WTC11 (cell line): Measurements from ENCODE around the gene FBN2.

ENCODE experiments used
- ATF1 ChIP-seq: sonication (generic); formaldehyde crosslinking; IDR thresholded peaks from 2 replicates; pipeline ENCODE4 v1.8.1; 2023; ENCODE audit warnings: mild to moderate bottlenecking, moderate library complexity, missing genetic modification reagents
- ATF2 ChIP-seq: sonication (generic); formaldehyde crosslinking; IDR thresholded peaks from 2 replicates; pipeline ENCODE4 v1.8.1; 2022; ENCODE audit warnings: low read depth, missing genetic modification reagents, borderline replicate concordance
- CTCF ChIP-seq: fragments of 200-600 bp; IDR thresholded peaks from 2 replicates; pipeline ENCODE4 v1.8.0; 2022; ENCODE audit warnings: antibody characterized with exemption
- E2F1 ChIP-seq: sonication (generic); formaldehyde crosslinking; IDR thresholded peaks from 2 replicates; pipeline ENCODE4 v1.8.0; 2022; ENCODE audit warnings: mild to moderate bottlenecking, missing genetic modification reagents
- MAX ChIP-seq: sonication (generic); formaldehyde crosslinking; IDR thresholded peaks from 2 replicates; pipeline ENCODE4 v1.8.0; 2022; ENCODE audit warnings: mild to moderate bottlenecking, missing genetic modification reagents
- NR3C1 ChIP-seq: sonication (generic); formaldehyde crosslinking; conservative IDR thresholded peaks from 2 replicates; pipeline ENCODE4 v1.8.1; 2023; ENCODE audit warnings: low read depth, mild to moderate bottlenecking, missing genetic modification reagents
- USF2 ChIP-seq: sonication (generic); formaldehyde crosslinking; IDR thresholded peaks from 2 replicates; pipeline ENCODE4 v1.8.1; 2023; ENCODE audit warnings: mild to moderate bottlenecking, missing genetic modification reagents, moderate library complexity
- ZMAT4 ChIP-seq: fragments of 250-450 bp; sonication (Bioruptor Pico); IDR thresholded peaks from 2 replicates; pipeline ENCODE4 v1.9.0; 2021; ENCODE audit warnings: mild to moderate bottlenecking

- no peak for TF ChIP-seq USF2 (CRISPR knock-in tag)
- no peak for TF ChIP-seq ATF1
- TF ChIP-seq CTCF: no peak
- no peak for TF ChIP-seq ZMAT4 (CRISPR knock-in tag)
- TF ChIP-seq E2F1 (CRISPR knock-in tag): no peak
- TF ChIP-seq MAX: no peak
- TF ChIP-seq ATF2: no peak
- no peak for TF ChIP-seq NR3C1 (CRISPR knock-in tag)
Observed at GRCh38 chr5:128276537-128277216, 261.4 kb downstream of the FBN2 start.
